ENCODE measurements around the gene OR13J1. TPM values are rescaled to one million over a fixed set of nuclear protein-coding genes. Genes with fewer than 3 reads are reported as not detected.
A peak's percentile ranks its signal among the peaks of the same experiment; 100 is the strongest.

The OR13J1 gene
- total RNA-seq, 1 experiment from 2014 or later, result not detected

- no peaks in the 10 kb centered on the region for H3K9me3 Mint-ChIP-seq
- ATAC-seq, result no peak; the same call in none of the 2 replicates
- H3K27ac Mint-ChIP-seq, result no peak overlapping the region
- peaks cover 9% of the 10 kb centered on the region for H3K4me1 Mint-ChIP-seq
- CTCF ChIA-PET, result interaction anchor here (0.6 to 3.1 kb wide), 6 partner anchors 10 to 260 kb away, joined by 3 to 14 read pairs (median 4); partner anchors contain the start of genes CCDC107 and RMRP
- DNase-seq (ENCODE audit: low spot score), result no peak
- POLR2A ChIA-PET, result no interaction called here
- H3K4me3 Mint-ChIP-seq, result no peak overlapping the region
- H3K27me3 Mint-ChIP-seq (ENCODE audit: low read depth), result no peaks in the 10 kb centered on the region
- TF ChIP-seq FOXK1 (CRISPR knock-in tag; IDR thresholded peaks at IDR 0.05) (no peak), PREB (CRISPR knock-in tag; IDR thresholded peaks at IDR 0.05; ENCODE audit: borderline replicate concordance) (no peak), ZNF532 (CRISPR knock-in tag; IDR thresholded peaks at IDR 0.05; ENCODE audit: borderline replicate concordance) (no peak), ATF2 (CRISPR knock-in tag; IDR thresholded peaks at IDR 0.05; ENCODE audit: borderline replicate concordance, low read depth) (no peak), ZNF671 (CRISPR knock-in tag; IDR thresholded peaks at IDR 0.05) (no peak), NFYB (CRISPR knock-in tag; conservative IDR thresholded peaks at IDR 0.05; ENCODE audit: low read depth) (no peak), E2F1 (CRISPR knock-in tag; IDR thresholded peaks at IDR 0.05) (no peak), CREM (CRISPR knock-in tag; IDR thresholded peaks at IDR 0.05) (no peak), SMAD4 (CRISPR knock-in tag; IDR thresholded peaks at IDR 0.05) (no peak), ESRRA (CRISPR knock-in tag; IDR thresholded peaks at IDR 0.05; ENCODE audit: borderline replicate concordance) (no peak), JAZF1 (CRISPR knock-in tag; IDR thresholded peaks at IDR 0.05) (no peak)
- H3K36me3 Mint-ChIP-seq, result no peaks in the 10 kb centered on the region
Measured at GRCh38 chr9:35917261-35917660, 47.1 kb upstream of the OR13J1 start.

GRCh38 chr9:35915681-35916294 is 45.6 kb upstream of the OR13J1 start:
- peaks cover 12% of the 10 kb centered on the region for H3K4me1 Mint-ChIP-seq
- no peaks in the 10 kb centered on the region for H3K9me3 Mint-ChIP-seq
- H3K27ac Mint-ChIP-seq, result no peak overlapping the region
- no peak for TF ChIP-seq NFE2L1 (CRISPR knock-in tag; IDR thresholded peaks at IDR 0.05)
- TF ChIP-seq STAT6 (CRISPR knock-in tag; conservative IDR thresholded peaks at IDR 0.05; ENCODE audit: low read depth), result no peak
- ATAC-seq (peak; percentile 24; the same call in 1 of the 2 replicates), DNase-seq (ENCODE audit: low spot score) (no peak)
- H3K4me3 Mint-ChIP-seq, result no peak overlapping the region
- no peaks in the 10 kb centered on the region for H3K36me3 Mint-ChIP-seq
- ChIA-PET CTCF (interaction anchor here (0.6 to 3.1 kb wide), 6 partner anchors 13 to 107 kb away, joined by 4 to 14 read pairs (median 4); no protein-coding TSS in a partner anchor), POLR2A (no interaction called here)
- H3K27me3 Mint-ChIP-seq (ENCODE audit: low read depth), result no peaks in the 10 kb centered on the region
